ENCODE data around the gene ARID3B. TPM values are rescaled to one million over a fixed set of nuclear protein-coding genes. Genes with fewer than 3 reads are reported as not detected.

The ARID3B gene
- total RNA-seq, 1 experiment from 2014 or later: 12.7 TPM

- Histone ChIP-seq H3K4me1 (ENCODE audit: control insufficient read depth, insufficient read depth, low read length) (peaks cover 11% of the 10 kb centered on the region), H3K36me3 (ENCODE audit: control insufficient read depth, insufficient read depth, low read length) (no peaks in the 10 kb centered on the region), H3K9me3 (ENCODE audit: control insufficient read depth, insufficient read depth, low read depth, low read length) (no peaks in the 10 kb centered on the region), H3K4me3 (ENCODE audit: low read depth in 2 of 2, low read length in 2 of 2) (no peak overlapping the region), H3K27me3 (ENCODE audit: control insufficient read depth, insufficient read depth, low read length) (no peaks in the 10 kb centered on the region), H3K27ac (ENCODE audit: low read length) (no peak overlapping the region)
- in situ Hi-C loops (cut with HindIII; ENCODE audit: low pct_unique_long_range_greater_than_20kb, low sequenced_read_pairs) (no loop called here), intact Hi-C loops (cut with micrococcal nuclease; ENCODE audit: unreplicated experiment) (no loop called here)
- TF ChIP-seq SIN3A (IDR thresholded peaks at IDR 0.05; ENCODE audit: borderline replicate concordance, insufficient read depth, low read depth, low read length) (no peak), TCF7L2 (IDR thresholded peaks at IDR 0.05; ENCODE audit: low read depth, low read length) (no peak), POLR2AphosphoS5 (IDR thresholded peaks at IDR 0.05; ENCODE audit: low read depth, low read length) (no peak), CTCF (IDR thresholded peaks at IDR 0.05) (no peak)
- TF ChIP-seq, protein P1, sequence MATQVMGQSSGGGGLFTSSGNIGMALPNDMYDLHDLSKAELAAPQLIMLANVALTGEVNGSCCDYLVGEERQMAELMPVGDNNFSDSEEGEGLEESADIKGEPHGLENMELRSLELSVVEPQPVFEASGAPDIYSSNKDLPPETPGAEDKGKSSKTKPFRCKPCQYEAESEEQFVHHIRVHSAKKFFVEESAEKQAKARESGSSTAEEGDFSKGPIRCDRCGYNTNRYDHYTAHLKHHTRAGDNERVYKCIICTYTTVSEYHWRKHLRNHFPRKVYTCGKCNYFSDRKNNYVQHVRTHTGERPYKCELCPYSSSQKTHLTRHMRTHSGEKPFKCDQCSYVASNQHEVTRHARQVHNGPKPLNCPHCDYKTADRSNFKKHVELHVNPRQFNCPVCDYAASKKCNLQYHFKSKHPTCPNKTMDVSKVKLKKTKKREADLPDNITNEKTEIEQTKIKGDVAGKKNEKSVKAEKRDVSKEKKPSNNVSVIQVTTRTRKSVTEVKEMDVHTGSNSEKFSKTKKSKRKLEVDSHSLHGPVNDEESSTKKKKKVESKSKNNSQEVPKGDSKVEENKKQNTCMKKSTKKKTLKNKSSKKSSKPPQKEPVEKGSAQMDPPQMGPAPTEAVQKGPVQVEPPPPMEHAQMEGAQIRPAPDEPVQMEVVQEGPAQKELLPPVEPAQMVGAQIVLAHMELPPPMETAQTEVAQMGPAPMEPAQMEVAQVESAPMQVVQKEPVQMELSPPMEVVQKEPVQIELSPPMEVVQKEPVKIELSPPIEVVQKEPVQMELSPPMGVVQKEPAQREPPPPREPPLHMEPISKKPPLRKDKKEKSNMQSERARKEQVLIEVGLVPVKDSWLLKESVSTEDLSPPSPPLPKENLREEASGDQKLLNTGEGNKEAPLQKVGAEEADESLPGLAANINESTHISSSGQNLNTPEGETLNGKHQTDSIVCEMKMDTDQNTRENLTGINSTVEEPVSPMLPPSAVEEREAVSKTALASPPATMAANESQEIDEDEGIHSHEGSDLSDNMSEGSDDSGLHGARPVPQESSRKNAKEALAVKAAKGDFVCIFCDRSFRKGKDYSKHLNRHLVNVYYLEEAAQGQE (IDR thresholded peaks at IDR 0.05; ENCODE audit: insufficient read depth in 1 of 2, low read depth in 2 of 2, low read length in 1 of 2): no peak
- CTCF ChIA-PET: no interaction called here
- no TSS peak for BruUV-seq (replicated peaks)
- ATAC-seq (no peak), DNase-seq (ENCODE audit: low read depth, low spot score) (no peak)
- POLR2A ChIA-PET: no interaction called here
These were observed 71.7 kb downstream of the ARID3B start for GRCh38 chr15:74612677-74613076.

DNA sequence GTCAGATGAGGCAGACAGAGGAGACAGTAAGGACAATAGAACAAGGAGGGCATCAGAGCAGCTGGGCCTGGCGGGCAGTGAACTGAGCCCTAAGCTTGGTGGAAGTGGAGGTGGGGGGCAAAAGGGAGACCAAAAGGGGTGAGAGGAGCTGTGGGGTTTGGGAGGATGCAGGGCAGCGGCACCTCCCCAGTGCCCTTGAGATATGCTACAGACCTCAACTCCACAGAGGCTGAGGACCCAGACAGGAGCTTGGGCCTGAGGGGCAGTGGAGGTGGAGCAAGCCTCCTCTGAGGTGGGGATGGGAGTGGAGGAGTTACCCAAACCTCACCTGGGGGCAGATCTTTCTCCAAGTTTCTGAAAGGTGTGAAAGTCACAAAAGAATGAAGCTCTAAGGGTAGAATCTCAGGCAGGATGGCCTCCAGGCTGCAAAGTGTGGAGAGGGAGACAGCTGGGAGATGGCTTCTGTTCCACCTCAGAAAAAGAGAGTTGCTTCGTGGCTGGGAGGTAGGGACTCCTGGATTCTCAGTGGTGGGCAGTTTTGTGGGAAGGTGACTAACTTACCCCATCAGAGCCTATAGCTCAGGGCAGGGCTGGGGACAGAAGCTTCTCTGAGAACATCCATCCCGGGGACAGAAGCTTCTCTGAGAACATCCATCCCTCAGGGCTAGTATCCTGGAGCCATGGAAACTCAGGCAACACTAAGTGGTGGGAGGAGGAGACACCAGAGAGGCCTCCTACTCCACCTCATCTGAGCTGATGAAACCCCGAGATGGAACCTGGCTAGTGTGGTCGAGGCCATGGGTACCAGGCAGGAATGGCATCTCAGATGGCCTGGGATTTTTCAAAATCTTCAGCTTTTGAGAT is 72.3 kb downstream of the ARID3B start:
- H3K27me3 ChIP-seq (ENCODE audit: control insufficient read depth, insufficient read depth, low read length): no peaks in the 10 kb centered on the region
- H3K4me3 ChIP-seq (ENCODE audit: low read depth in 2 of 2, low read length in 2 of 2): no peak overlapping the region
- H3K36me3 ChIP-seq (ENCODE audit: control insufficient read depth, insufficient read depth, low read length): no peaks in the 10 kb centered on the region
- TF ChIP-seq TCF7L2 (IDR thresholded peaks at IDR 0.05; ENCODE audit: low read depth, low read length) (no peak), POLR2AphosphoS5 (IDR thresholded peaks at IDR 0.05; ENCODE audit: low read depth, low read length) (no peak), SIN3A (IDR thresholded peaks at IDR 0.05; ENCODE audit: borderline replicate concordance, insufficient read depth, low read depth, low read length) (no peak), CTCF (IDR thresholded peaks at IDR 0.05) (no peak)
- TF ChIP-seq, protein P1 (IDR thresholded peaks at IDR 0.05; ENCODE audit: insufficient read depth in 1 of 2, low read depth in 2 of 2, low read length in 1 of 2): no peak
- H3K4me1 ChIP-seq (ENCODE audit: control insufficient read depth, insufficient read depth, low read length): peaks cover 11% of the 10 kb centered on the region
- in situ Hi-C loops (cut with HindIII; ENCODE audit: low pct_unique_long_range_greater_than_20kb, low sequenced_read_pairs) (no loop called here), intact Hi-C loops (cut with micrococcal nuclease; ENCODE audit: unreplicated experiment) (no loop called here)
- no TSS peak for BruUV-seq (replicated peaks)
- ChIA-PET POLR2A (no interaction called here), CTCF (interaction anchor here (1.1 kb wide), 1 partner anchor 224 kb away, joined by 3 read pairs; no protein-coding TSS in a partner anchor)
- H3K9me3 ChIP-seq (ENCODE audit: control insufficient read depth, insufficient read depth, low read depth, low read length): no peaks in the 10 kb centered on the region
- H3K27ac ChIP-seq (ENCODE audit: low read length): no peak overlapping the region
- ATAC-seq (no peak), DNase-seq (ENCODE audit: low read depth, low spot score) (no peak)

All from Panc1 (cell line).